Heart left ventricle (tissue), 13 donors: Measurements from ENCODE around the gene MPRIP.
A peak's percentile ranks its signal among the peaks of the same experiment; 100 is the strongest.

Experiments used
- POLR2A ChIP-seq, 2 donors: fragments of 450-650 bp; IDR thresholded peaks; one replicate each; pipeline ENCODE4 v1.6.1; 2017; ENCODE audit warnings: antibody characterized with exemption in 2 of 2, mild to moderate bottlenecking in 2 of 2, moderate library complexity in 2 of 2
- TF ChIP-seq, protein P1 (sequence below), 12 donors: fragments of 200-600 bp; sonication (generic) in 4 of 12; IDR thresholded peaks; one replicate each; pipeline versions ENCODE4 v1.5.0 to v1.8.0; 2018 to 2022; ENCODE audit warnings: antibody characterized with exemption in 12 of 12, mild to moderate bottlenecking in 5 of 12
- donor health status: ischemic (EF 13 %, LVEDD 7.1; RV severe dilation, severe dysfunction).
- donor health status: DM: no; HTN: yes; CAD: no.
- donor health status: DM: no; HTN: no; CAD: no.
- donor health status: ischemic (EF 25% LVEDD 6.9; RV normal size, moderate dysfunction).
- donor health status: ischemic (EF 25% LVEDD 5.7; RV mildly dilated, moderate dysfunction).
- donor health status: ischemic (EF 35%, LVEDD 5.7; RV mildly dilated, moderate dysfunction).
- donor health status: nonischemic (EF 11% LVEDD 7.7; RV severe dilation, severe dysfunction).
- donor health status: DM: yes; HTN: yes; CAD: no.
- donor health status: PGD.
- donor health status: ischemic (EF 29% LVEDD 5.4; RV normal size, mild dysfunction).
- donor health status: nonischemic (EF 23%, LVEDD 6.1; RV moderate dilation, normal function).

- TF ChIP-seq, protein P1, sequence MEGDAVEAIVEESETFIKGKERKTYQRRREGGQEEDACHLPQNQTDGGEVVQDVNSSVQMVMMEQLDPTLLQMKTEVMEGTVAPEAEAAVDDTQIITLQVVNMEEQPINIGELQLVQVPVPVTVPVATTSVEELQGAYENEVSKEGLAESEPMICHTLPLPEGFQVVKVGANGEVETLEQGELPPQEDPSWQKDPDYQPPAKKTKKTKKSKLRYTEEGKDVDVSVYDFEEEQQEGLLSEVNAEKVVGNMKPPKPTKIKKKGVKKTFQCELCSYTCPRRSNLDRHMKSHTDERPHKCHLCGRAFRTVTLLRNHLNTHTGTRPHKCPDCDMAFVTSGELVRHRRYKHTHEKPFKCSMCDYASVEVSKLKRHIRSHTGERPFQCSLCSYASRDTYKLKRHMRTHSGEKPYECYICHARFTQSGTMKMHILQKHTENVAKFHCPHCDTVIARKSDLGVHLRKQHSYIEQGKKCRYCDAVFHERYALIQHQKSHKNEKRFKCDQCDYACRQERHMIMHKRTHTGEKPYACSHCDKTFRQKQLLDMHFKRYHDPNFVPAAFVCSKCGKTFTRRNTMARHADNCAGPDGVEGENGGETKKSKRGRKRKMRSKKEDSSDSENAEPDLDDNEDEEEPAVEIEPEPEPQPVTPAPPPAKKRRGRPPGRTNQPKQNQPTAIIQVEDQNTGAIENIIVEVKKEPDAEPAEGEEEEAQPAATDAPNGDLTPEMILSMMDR (IDR thresholded peaks at IDR 0.05): peak in 4 of 12 donors; percentile 19 to 33 (median 26)
- TF ChIP-seq POLR2A (IDR thresholded peaks at IDR 0.05): no peak
Measured at GRCh38 chr17:17055286-17056155, 13.3 kb downstream of the MPRIP start.
